Upper lobe of left lung (tissue), 6 donors: ENCODE measurements around the gene ZNF593. TPM values are rescaled to one million over a fixed set of nuclear protein-coding genes. Genes with fewer than 3 reads are reported as not detected.

ENCODE experiments used
- ATAC-seq, 2 donors: fragments of 200-7000 bp; cut with Tn5 transposase; one replicate each; pipeline ENCODE4 v1.9.1; 2022; ENCODE audit warnings: mild to moderate bottlenecking in 2 of 2, moderate library complexity in 2 of 2; ENCODE audit not compliant: low FRiP score in 2 of 2
- DNase-seq, 2 donors: peaks; one replicate each; pipeline ENCODE4 v3.0.0-alpha.2; 2019 to 2020
- H3K27ac ChIP-seq, 4 donors: fragments of 200-600 bp; sonication (generic); one replicate each; pipeline ENCODE4 v1.5.1; 2016 to 2019
- H3K27me3 ChIP-seq, 4 donors: fragments of 200-600 bp; sonication (generic); one replicate each; pipeline ENCODE4 v1.5.1; 2017 to 2019
- H3K36me3 ChIP-seq, 4 donors: fragments of 200-600 bp; sonication (generic); one replicate each; pipeline ENCODE4 v1.5.1; 2016 to 2019
- H3K4me1 ChIP-seq, 4 donors: fragments of 200-600 bp; sonication (generic); one replicate each; pipeline ENCODE4 v1.5.1; 2018 to 2019
- H3K4me3 ChIP-seq, 4 donors: fragments of 200-600 bp; sonication (generic); one replicate each; pipeline ENCODE4 v1.5.1; 2017 to 2019; ENCODE audit warnings: mild to moderate bottlenecking in 2 of 4, moderate library complexity in 1 of 4
- H3K9me3 ChIP-seq, 4 donors: fragments of 200-600 bp; sonication (generic); one replicate each; pipeline ENCODE4 v1.5.1; 2018 to 2019
- CTCF ChIP-seq, 6 experiments: fragments of 450-650 bp in 4 of 6; fragments of 200-600 bp in 2 of 6; sonication (generic) in 2 of 6; IDR thresholded peaks; one replicate each; pipeline ENCODE4 v1.5.1; 2016 to 2019; ENCODE audit warnings: antibody characterized with exemption in 6 of 6
- EP300 ChIP-seq, 4 donors: sonication (generic); formaldehyde crosslinking; IDR thresholded peaks; one replicate each; pipeline ENCODE4 v1.5.1; 2017; ENCODE audit warnings: antibody characterized with exemption in 4 of 4, control low read depth in 2 of 4
- POLR2A ChIP-seq, 4 donors: fragments of 450-650 bp; IDR thresholded peaks; one replicate each; pipeline ENCODE4 v1.5.1; 2016 to 2017; ENCODE audit warnings: antibody characterized with exemption in 4 of 4, mild to moderate bottlenecking in 2 of 4
- POLR2AphosphoS5 ChIP-seq, 2 donors: sonication (generic); formaldehyde crosslinking; IDR thresholded peaks; one replicate each; pipeline ENCODE4 v1.5.1; 2017; ENCODE audit warnings: antibody characterized with exemption in 2 of 2
- WGBS, 2 donors: methylation state at CpG; one replicate each; pipeline ENCODE4 v1.1.5; 2017 to 2018; 5-methylcytosine and 5-hydroxymethylcytosine counted together
- total RNA-seq, 6 donors: library from RNA; depleted of rRNA in 4 of 6; stranded (reverse); fragments of >200 nt in 4 of 6; gene quantifications; one replicate each; pipeline versions ENCODE4 v1.1.0 to v1.2.1, GENCODE V29; 2016 to 2021
- donor health status: DM: no; HTN: no; CAD: no; lungs with moderate emphysema.
- donor health status: DM: no; HTN: yes; CAD: no; lungs with severe emphysema.

The ZNF593 gene
- total RNA-seq, 6 donors from 2014 or later, result 9.8 to 46.5 (median 29.2) TPM

- DNase-seq (no peak), ATAC-seq (no peak)
- no peaks in the 10 kb centered on the region for H3K36me3 ChIP-seq
- TF ChIP-seq EP300 (IDR thresholded peaks at IDR 0.05) (no peak), POLR2AphosphoS5 (IDR thresholded peaks at IDR 0.05) (peak; percentile 11 to 57)
- 42 to 52% methylated on average over 6 of the region's 6 CpGs for WGBS, 2 donors
- H3K27me3 ChIP-seq, result peaks cover 0 to 3% (median 0%) of the 10 kb centered on the region in 4 donors
- H3K9me3 ChIP-seq, result no peaks in the 10 kb centered on the region
- peak within 1 kb of the TSS; percentile 55 to 83 (median 70) for H3K27ac ChIP-seq
- H3K4me3 ChIP-seq, result peak within 1 kb of the TSS; percentile 1 to 62 (median 52)
- H3K4me1 ChIP-seq, result peaks cover 32 to 40% (median 40%) of the 10 kb centered on the region in 4 donors
Observed at GRCh38 chr1:26158908-26159742, 10.6 kb upstream of the ZNF593 start, which contains the start of gene FAM110D. Gene FAM110D, plus strand, starts transcription at chr1:26159079. Its CDS starts 2,213 bp downstream, at chr1:26161292.

- peaks cover 0 to 3% (median 0%) of the 10 kb centered on the region in 4 donors for H3K27me3 ChIP-seq
- no peaks in the 10 kb centered on the region for H3K36me3 ChIP-seq
- DNase-seq, result no peak
- H3K9me3 ChIP-seq, result no peaks in the 10 kb centered on the region
- peaks cover 29 to 46% (median 40%) of the 10 kb centered on the region in 4 donors for H3K4me1 ChIP-seq
- TF ChIP-seq CTCF (IDR thresholded peaks at IDR 0.05) (no peak), POLR2AphosphoS5 (IDR thresholded peaks at IDR 0.05) (no peak), POLR2A (IDR thresholded peaks at IDR 0.05) (no peak), EP300 (IDR thresholded peaks at IDR 0.05) (no peak)
- 51 to 52% methylated on average over 4 of the region's 4 CpGs for WGBS, 2 donors
- peak overlapping the region; percentile 1 to 62 (median 52) for H3K4me3 ChIP-seq
- no peak for ATAC-seq
- H3K27ac ChIP-seq, result peak overlapping the region; percentile 55 to 83 (median 70)
Observed at GRCh38 chr1:26159743-26160039, 10.0 kb upstream of the ZNF593 start.

- 56 to 61% methylated on average over 5 to 18 of the region's 18 CpGs for WGBS, 2 donors
- TF ChIP-seq POLR2A (IDR thresholded peaks at IDR 0.05) (no peak), EP300 (IDR thresholded peaks at IDR 0.05) (no peak), POLR2AphosphoS5 (IDR thresholded peaks at IDR 0.05) (peak in 1 of 2 donors; percentile 11), CTCF (IDR thresholded peaks at IDR 0.05) (no peak)
- Histone ChIP-seq H3K27me3 (peaks cover 0 to 3% (median 0%) of the 10 kb centered on the region in 4 donors), H3K4me1 (peaks cover 22 to 39% (median 38%) of the 10 kb centered on the region in 4 donors), H3K4me3 (peak overlapping the region; percentile 18 to 62 (median 52)), H3K9me3 (no peaks in the 10 kb centered on the region), H3K27ac (peak overlapping the region; percentile 36 to 83 (median 68)), H3K36me3 (no peaks in the 10 kb centered on the region)
- no peak for ATAC-seq
- DNase-seq, result no peak
Observed at GRCh38 chr1:26160527-26161414, 8.9 kb upstream of the ZNF593 start.

- no peaks in the 10 kb centered on the region for H3K36me3 ChIP-seq
- WGBS, 2 donors, result 0 to 2% methylated on average over 5 to 52 of the region's 98 CpGs
- ATAC-seq, result peak in 1 of 2 donors; percentile 82
- H3K4me3 ChIP-seq, result peak overlapping the region; percentile 18 to 62 (median 52)
- TF ChIP-seq POLR2A (IDR thresholded peaks at IDR 0.05) (no peak), EP300 (IDR thresholded peaks at IDR 0.05) (no peak), CTCF (IDR thresholded peaks at IDR 0.05) (peak in 5 of 6 experiments; percentile 31 to 57 (median 48)), POLR2AphosphoS5 (IDR thresholded peaks at IDR 0.05) (no peak)
- H3K4me1 ChIP-seq, result peaks cover 22 to 39% (median 35%) of the 10 kb centered on the region in 4 donors
- H3K27ac ChIP-seq, result peak overlapping the region; percentile 36 to 83 (median 68)
- H3K9me3 ChIP-seq, result no peaks in the 10 kb centered on the region
- H3K27me3 ChIP-seq, result peaks cover 0 to 3% (median 0%) of the 10 kb centered on the region in 4 donors
- peak; percentile 51 to 94 for DNase-seq
Observed at GRCh38 chr1:26161415-26162219, 8.1 kb upstream of the ZNF593 start.
